HG03469 (cell line): ENCODE data around the gene SSNA1.

Source experiments
- ATAC-seq: cut with Tn5 transposase; IDR thresholded peaks from one replicate; pipeline ENCODE4 v1.9.1; 2021; ENCODE audit warnings: mild to moderate bottlenecking, moderate library complexity, moderate number of reproducible peaks; ENCODE audit not compliant: unreplicated experiment

The SSNA1 gene

GRCh38 chr9:137167277-137167746 is 21.2 kb upstream of the SSNA1 start:
- no peak for ATAC-seq

DNA sequence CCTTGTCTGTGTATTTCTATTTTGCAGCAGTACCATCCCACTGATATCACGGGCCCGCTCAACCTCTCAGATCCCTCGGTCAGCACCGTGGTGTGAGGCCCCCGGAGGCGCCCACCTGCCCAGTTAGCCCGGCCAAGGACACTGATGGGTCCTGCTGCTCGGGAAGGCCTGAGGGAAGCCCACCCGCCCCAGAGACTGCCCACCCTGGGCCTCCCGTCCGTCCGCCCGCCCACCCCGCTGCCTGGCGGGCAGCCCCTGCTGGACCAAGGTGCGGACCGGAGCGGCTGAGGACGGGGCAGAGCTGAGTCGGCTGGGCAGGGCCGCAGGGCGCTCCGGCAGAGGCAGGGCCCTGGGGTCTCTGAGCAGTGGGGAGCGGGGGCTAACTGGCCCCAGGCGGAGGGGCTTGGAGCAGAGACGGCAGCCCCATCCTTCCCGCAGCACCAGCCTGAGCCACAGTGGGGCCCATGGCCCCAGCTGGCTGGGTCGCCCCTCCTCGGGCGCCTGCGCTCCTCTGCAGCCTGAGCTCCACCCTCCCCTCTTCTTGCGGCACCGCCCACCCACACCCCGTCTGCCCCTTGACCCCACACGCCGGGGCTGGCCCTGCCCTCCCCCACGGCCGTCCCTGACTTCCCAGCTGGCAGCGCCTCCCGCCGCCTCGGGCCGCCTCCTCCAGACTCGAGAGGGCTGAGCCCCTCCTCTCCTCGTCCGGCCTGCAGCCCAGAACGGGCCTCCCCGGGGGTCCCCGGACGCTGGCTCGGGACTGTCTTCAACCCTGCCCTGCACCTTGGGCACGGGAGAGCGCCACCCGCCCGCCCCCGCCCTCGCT is 20.5 kb upstream of the SSNA1 start:
- ATAC-seq: no peak

GRCh38 chr9:137168573-137168903 is 19.9 kb upstream of the SSNA1 start:
- no peak for ATAC-seq

- no peak for ATAC-seq
Measured at GRCh38 chr9:137168904-137169856, 19.3 kb upstream of the SSNA1 start.

DNA sequence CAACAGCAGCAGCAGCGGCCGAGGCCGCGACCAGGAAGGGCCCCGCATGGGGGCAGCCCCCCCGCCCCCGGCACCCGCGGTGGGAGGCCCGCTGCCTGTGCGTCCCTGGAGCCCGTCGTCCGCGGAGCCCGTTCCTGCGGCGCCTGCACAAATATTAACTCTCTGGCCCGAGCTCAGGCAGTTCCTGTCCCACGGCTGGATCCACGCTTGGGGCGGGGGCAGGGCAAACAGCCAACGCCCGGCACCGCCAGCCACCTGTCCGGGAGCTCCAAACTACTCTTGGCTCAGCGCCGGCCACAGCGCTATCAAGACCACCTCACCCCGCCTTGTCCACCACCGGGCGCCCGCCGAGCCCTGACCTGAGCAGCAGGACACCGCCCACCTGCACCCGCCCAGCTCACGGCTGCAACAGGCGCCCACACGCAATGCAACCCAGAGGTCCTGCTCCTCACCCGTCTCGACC is 18.5 kb upstream of the SSNA1 start, which contains the start of gene LRRC26:
LRRC26 (minus strand) TSS at position 156 of the 463 bp plus-strand sequence; CDS start at position 48, 108 bp downstream.
- ATAC-seq: no peak

GRCh38 chr9:137170486-137171148 is 17.9 kb upstream of the SSNA1 start:
- ATAC-seq: no peak

- ATAC-seq: no peak
Measured at GRCh38 chr9:137171149-137171900, 17.2 kb upstream of the SSNA1 start.

DNA sequence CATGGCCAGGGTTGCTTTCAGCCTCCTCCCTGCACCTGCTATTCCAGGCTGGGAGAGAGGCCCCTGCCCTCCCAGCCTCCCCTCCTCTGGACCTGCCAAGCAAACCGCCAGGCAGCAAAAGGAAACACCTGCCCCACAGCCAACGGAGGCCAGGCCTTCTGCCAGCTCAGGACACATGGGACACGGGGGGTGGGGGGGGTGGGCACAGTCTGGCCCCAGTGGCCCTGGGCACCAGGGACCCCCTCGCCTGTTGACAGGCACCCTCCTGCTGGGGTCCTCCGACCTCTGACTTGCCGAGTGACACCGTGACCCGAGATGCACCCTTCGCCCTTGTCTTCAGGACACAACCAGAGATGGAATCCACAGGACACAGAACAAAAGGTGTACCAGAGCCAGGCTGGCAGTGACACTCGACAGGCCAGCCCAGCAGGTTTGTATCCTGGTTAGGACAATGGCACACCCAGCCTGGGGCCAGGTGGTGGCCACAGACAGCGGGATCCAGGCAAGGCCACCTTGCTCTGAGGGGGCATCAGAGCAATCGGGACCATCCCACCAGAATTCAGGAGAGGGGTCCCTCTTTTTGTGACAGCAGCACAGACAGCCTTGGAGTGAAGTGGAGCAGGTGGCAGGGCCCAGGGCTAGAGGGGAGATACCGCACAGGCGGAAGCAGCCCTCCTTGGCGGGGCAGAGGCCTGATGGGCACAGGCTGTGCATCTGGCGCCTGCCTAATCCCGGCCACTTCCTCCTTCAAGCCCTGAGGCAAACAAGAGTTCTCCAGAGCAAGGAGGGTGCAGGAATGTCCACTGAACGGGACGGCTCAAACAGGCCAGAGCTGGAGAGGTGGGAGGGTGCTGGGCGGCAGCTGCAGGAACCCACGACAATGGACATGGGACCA is 15.3 kb upstream of the SSNA1 start:
- no peak for ATAC-seq

DNA sequence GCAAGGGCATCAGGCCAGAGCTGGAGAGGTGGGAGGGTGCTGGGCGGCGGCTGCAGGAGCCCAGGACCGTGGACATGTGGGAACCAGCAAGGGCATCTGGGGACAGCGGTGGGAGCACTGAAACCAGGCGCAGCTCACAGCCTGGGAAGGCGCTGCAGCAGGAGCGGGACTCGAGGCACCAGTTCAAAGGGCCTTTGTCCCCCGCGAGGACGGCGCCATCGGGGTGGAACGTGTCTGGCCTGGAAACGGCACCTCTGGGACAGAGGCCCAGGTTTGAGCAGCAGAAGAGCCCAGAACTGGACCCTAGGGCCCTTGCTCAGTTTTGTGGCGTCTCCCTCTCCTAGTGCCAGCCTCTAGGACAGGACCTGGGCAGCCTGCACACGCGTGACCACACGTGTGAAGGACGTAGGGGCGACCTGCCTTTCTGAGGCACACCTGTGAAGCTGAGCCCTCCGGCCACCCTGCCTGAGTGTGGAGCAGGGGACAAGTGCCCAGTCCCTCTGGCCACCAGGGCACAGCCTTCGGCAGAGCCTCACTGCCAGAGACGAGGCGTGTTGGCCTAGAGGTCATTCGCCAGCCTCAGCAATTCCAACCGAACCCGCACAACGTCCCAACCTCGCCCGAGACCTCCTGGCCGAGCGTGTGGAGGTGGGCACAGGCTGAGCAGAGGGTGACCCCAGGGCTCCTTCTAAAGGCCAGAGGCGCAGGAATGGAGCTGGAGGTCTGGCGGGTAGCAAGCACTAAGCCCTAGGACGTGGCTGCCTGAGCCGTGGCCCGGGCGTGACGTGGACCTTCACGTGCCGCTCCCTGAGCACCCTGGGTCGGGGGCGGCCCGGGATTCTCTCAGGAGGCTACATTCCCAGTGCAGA is 14.4 kb upstream of the SSNA1 start:
- ATAC-seq: no peak

DNA sequence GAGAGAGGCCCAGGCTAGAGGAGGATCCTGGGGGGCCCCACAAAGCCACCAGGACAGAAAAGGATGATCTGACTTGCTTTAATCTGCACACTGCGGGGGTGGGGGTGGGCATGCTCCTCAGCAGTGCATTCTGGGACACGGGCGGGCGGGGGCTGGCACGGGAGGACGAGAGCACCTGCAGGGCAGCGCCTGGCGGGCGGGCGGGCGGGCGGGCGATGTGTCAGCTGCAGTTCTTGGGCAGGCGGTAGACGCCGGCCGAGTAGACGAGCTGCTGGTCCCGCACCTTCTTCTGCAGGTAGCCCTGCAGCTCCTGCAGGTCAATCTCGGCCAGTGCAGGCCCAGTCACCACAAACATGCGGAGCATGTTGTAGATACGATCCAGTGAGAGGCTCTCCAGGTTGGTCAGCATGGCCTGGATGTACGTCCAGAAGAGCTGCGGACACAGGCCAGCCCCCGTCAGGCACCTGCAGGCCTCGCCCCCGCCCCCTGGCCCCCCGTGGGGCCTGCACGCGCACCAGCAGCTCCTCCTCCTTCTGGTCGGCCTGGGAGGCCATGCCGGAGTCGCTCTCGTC is 13.7 kb upstream of the SSNA1 start:
- no peak for ATAC-seq

DNA sequence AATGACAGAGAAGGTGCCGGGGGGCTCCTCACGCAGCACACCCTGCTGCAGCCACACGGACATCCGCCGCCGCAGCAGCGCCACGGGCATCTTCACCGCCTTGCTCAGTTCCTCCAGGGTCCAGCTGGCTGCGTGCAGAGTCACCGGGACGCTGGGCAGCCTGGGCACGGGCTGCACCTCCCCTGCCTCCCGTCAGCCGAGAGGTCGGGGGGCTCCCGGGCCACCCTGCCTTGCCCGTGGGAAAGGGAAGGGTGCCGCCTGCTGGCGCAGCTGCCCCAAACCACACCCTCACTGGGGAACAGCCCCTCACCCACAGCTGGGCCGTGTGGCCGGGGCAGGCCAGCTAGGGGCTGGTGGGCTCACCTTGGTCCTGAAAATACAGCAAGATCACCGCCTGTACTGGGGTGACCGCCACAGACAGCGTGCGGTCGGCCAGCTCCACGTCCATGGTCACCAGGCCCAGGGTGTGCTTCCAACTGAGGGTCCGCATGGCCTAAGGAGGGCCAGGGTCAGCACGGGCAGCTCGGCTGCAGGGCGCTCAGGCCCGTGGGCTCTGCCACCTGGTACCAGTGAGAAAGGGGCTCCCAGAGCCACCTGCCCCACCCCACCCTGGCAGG is 13.0 kb upstream of the SSNA1 start:
- ATAC-seq: no peak

DNA sequence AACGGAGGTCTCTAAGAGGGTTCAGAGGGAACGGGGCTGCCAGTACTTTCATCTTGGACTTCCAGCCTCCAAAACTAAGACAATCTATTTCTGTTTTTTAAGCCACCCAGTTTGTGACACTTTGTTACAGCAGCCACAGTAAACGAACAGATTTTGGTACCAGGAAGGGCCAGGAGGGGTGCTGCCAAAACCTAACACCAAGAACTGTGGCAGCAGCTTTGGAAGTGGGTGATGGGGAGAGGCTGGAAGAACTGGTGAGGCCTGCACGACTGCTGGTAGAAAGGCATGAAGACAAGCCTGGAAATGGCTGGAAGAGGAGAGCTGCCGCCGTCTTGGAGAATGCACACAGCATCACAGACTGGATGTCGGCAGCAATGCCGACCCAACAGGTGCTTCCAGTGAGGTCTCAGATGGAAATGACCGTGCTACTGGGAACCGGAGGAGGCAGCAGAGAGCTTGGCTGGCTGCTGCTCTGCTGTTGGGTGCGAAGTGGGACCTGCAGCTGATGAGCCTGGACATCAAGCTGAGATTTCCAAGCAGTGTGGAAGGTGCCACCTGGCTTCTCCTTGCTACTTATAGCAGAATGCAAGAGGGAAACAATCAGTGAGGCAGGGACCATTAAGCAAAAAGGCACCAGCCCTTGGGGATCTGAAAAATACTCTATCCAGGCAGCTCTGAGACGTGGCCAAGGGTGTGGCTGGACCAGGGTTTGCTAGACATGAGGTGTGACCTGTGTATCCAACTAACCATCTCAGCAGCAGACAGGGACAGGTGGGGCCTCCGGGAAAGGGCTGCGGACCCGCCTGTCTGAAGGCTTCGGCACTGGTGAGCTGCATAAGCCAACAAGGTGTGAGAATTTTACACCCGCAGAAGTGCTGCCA is 11.9 kb upstream of the SSNA1 start:
- ATAC-seq: no peak

DNA sequence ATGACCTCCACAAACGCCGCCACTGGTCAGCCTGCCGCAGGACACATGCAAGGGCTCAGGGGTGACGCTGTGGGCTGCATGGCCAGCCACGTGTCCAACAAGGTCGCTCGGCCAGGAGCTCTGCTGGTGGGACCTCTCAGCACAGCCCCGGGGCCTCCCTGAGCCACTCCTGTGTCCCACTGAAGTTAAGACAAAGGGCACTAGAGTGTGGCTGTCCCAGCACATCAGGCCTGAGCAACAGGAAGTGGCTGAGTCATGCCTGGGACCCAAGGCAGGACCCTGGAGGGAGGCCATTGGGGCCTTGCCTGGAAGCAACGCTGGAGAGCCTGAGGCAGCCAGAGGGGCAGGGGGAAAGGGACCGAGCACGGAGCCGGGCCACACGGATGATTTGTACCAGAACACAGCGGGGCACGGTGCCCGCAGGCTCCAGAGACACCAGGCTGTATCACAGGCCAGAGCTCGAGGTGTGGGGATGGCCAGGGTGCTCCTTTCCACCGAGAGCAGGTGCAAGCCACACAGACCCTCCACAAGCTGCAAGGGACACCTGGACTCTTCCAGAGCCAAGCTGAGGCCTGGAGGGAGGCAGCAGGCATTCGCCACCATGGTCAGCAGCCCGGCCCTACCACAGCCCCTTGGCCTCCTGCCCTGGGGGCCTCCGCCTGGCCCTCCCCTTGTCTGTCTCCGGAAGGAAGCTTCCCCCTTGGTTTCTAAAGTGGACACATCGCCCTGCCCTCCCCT is 10.1 kb upstream of the SSNA1 start:
- no peak for ATAC-seq

- ATAC-seq: no peak
Measured at GRCh38 chr9:137178939-137179630, 9.4 kb upstream of the SSNA1 start.

GRCh38 chr9:137179761-137180160 is 8.7 kb upstream of the SSNA1 start:
- no peak for ATAC-seq
